Keratinocyte (primary cell): Measurements from ENCODE around the gene KIAA0040.

Experiments
- EZH2 ChIP-seq: IDR thresholded peaks from one replicate; pipeline ENCODE4 v1.6.1; 2012; ENCODE audit warnings: inconsistent platforms, mild to moderate bottlenecking, low read length, moderate library complexity
- TF ChIP-seq, protein P1 (sequence below), 3 experiments: IDR thresholded peaks in 1 of 3; conservative IDR thresholded peaks in 1 of 3; optimal IDR thresholded peaks in 1 of 3; 2 replicates in 2 of 3; 3 replicates in 1 of 3; pipeline versions ENCODE3 to v1.5.1; 2011; ENCODE audit warnings: low read length in 3 of 3, mild to moderate bottlenecking in 3 of 3, moderate library complexity in 2 of 3, control low read depth in 1 of 3, inconsistent platforms in 1 of 3; ENCODE audit not compliant: insufficient read depth in 2 of 3; ENCODE audit errors: extremely low read depth in 1 of 3

DNA sequence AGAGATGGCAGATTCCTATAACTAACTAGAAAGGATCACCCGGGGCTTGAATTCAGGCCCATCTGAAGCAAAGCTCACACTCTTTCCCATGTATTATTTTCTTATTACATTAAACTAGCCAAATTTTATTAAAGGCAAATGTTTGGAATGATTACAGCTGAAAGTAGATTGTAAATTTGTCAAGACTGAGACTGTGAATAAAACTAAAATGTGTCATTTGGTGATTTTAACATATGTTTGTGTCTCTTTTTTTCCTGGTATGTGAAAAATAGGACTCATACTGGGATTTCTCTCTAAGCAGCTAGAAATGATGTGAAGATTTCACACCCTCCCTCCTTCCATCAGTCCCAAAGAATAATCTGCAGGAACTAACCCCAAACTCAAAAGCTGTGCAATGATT is 19.1 kb upstream of the KIAA0040 start:
- TF ChIP-seq, protein P1, sequence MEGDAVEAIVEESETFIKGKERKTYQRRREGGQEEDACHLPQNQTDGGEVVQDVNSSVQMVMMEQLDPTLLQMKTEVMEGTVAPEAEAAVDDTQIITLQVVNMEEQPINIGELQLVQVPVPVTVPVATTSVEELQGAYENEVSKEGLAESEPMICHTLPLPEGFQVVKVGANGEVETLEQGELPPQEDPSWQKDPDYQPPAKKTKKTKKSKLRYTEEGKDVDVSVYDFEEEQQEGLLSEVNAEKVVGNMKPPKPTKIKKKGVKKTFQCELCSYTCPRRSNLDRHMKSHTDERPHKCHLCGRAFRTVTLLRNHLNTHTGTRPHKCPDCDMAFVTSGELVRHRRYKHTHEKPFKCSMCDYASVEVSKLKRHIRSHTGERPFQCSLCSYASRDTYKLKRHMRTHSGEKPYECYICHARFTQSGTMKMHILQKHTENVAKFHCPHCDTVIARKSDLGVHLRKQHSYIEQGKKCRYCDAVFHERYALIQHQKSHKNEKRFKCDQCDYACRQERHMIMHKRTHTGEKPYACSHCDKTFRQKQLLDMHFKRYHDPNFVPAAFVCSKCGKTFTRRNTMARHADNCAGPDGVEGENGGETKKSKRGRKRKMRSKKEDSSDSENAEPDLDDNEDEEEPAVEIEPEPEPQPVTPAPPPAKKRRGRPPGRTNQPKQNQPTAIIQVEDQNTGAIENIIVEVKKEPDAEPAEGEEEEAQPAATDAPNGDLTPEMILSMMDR (optimal IDR thresholded peaks at IDR 0.05 in 1 of 3, IDR thresholded peaks at IDR 0.05 in 1 of 3, conservative IDR thresholded peaks at IDR 0.05 in 1 of 3; ENCODE audit: extremely low read depth in 1 of 3, insufficient read depth in 2 of 3, low read length in 3 of 3): no peak
- no peak for TF ChIP-seq EZH2
